22Rv1 (cell line): ENCODE measurements around the gene MUCL3.
"Not testable (repeated sequence)": the region's sequence is repeated elsewhere in the genome, so short reads cannot be mapped to it uniquely, and the experiment has no call there.

Experiments
- H3K27ac ChIP-seq: fragments of 450-650 bp; 2 replicates; pipeline ENCODE4 v1.5.1; 2017
- CTCF ChIP-seq: fragments of 450-650 bp; IDR thresholded peaks from 2 replicates; pipeline ENCODE4 v1.5.1; 2017; ENCODE audit warnings: mild to moderate bottlenecking
- ZFX ChIP-seq: fragments of 450-650 bp; IDR thresholded peaks from 2 replicates; pipeline ENCODE4 v1.6.1; 2017; ENCODE audit warnings: antibody characterized with exemption, borderline replicate concordance

Gene MUCL3

GRCh38 chr6:30926644-30927043, 14.1 kb upstream of the MUCL3 start:
- TF ChIP-seq CTCF (no peak), ZFX (no peak)
- H3K27ac ChIP-seq, result no peak overlapping the region

- H3K27ac ChIP-seq, result not testable (repeated sequence)
Measured at GRCh38 chr6:30927080-30927479, 13.7 kb upstream of the MUCL3 start.

- TF ChIP-seq CTCF, result no peak
- TF ChIP-seq ZFX, result no peak
- no peak overlapping the region for H3K27ac ChIP-seq
Measured at GRCh38 chr6:30928677-30929076, 12.1 kb upstream of the MUCL3 start.

GRCh38 chr6:30930506-30930905, 10.3 kb upstream of the MUCL3 start:
- no peak for TF ChIP-seq CTCF
- TF ChIP-seq ZFX, result no peak
- no peak overlapping the region for H3K27ac ChIP-seq

GRCh38 chr6:30931272-30931671, 9.5 kb upstream of the MUCL3 start:
- TF ChIP-seq ZFX (no peak), CTCF (no peak)
- no peak overlapping the region for H3K27ac ChIP-seq

- H3K27ac ChIP-seq, result no peak within 1 kb of the TSS
- TF ChIP-seq CTCF (no peak), ZFX (no peak)
Measured at GRCh38 chr6:30931969-30932645, 8.7 kb upstream of the MUCL3 start, which contains the start of gene SFTA2. TSS of gene SFTA2 (minus strand) at chr6:30932170. CDS start at chr6:30932096, 74 bp downstream.

GRCh38 chr6:30932665-30933365, 8.0 kb upstream of the MUCL3 start:
- no peak overlapping the region for H3K27ac ChIP-seq
- TF ChIP-seq ZFX (no peak), CTCF (no peak)

- no peak for TF ChIP-seq CTCF
Measured at GRCh38 chr6:30935018-30935417, 5.8 kb upstream of the MUCL3 start.

More at GRCh38 chr6:30935018-30935417, 5.8 kb upstream of the MUCL3 start:
- H3K27ac ChIP-seq, result no peak overlapping the region
